ENCODE results near the gene SLC25A28.

Gene SLC25A28

DNA sequence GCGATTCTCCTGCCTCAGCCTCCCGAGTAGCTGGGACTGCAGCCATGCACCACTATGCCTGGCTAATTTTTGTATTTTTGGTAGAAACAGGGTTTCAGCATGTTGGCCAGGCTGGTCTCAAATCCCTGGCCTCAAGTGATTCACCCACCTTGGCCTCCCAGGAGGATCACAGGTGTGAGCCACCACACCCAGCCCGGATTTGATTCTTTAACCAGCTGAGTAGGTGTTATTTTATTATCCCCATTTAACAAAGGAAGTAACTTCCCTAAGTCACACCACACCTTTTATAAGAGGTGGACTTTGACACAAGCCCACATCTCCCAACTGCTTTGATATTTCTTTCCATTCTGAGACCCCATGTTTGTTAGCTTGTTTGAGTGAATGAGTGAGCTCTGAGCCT is 25.0 kb downstream of the SLC25A28 start:
- in situ Hi-C loops (cut with HindIII; ENCODE audit: low sequenced_read_pairs): no loop called here

DNA sequence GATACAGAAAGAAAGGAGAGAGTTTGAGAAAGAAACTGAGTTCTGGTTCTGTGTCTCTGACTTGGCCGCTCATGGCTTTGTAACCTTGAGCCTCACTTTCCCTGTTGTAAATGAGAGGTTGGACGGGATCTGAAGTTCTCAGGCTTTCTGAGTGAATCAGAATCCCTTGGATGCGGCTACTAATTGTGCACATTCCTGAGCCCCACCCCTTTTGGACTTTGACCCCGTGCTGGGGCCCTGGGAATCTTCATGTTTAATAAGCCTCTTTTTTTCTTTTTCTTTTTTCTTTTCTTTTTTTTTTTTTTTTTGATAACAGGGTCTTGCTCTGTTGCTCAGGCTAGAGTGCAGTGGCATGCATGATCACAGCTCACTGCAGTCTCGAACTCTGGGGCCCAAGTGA is 26.9 kb downstream of the SLC25A28 start:
- in situ Hi-C loops (cut with HindIII; ENCODE audit: low sequenced_read_pairs): no loop called here

DNA sequence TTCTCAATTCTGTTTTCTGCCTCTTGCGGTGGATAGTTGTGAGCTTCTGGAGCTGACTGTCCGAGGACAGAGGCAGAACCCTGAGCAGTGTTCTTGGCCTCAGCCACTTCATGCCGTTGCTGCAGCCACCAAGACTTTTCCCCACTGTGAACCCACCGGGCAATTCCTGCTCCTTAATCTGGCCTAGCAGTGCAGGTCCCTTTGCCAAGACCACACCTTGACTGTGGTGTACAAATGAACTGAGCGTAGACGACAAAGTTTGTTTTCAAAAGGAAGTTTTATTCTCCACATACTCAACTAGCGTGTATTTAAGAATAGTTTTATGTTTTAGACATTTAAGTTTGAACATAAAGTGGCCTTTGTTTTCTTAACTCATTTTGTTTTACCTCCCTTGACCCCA is 29.4 kb downstream of the SLC25A28 start:
- in situ Hi-C loops (cut with HindIII; ENCODE audit: low sequenced_read_pairs): no loop called here

DNA sequence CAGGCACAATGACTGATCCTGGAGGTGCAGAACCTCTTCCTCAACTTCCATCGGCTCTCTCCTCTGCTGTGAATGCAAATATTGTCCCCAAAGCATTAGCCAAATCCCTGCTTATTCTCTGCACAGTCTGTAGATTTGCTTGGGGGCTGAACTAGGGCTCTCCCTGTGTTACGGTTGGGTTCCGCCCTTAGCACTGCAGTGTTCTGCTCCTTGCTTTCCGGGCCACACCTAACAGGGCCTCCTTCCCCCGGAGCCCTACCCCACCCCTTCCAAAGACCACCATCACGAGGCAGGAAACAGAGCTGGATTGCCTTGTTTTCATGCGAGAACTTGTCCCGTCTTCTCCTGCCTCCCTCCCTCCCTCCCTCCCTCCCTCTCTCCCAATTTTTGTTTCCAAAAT is 36.6 kb downstream of the SLC25A28 start:
- in situ Hi-C loops (cut with HindIII; ENCODE audit: low sequenced_read_pairs): no loop called here

DNA sequence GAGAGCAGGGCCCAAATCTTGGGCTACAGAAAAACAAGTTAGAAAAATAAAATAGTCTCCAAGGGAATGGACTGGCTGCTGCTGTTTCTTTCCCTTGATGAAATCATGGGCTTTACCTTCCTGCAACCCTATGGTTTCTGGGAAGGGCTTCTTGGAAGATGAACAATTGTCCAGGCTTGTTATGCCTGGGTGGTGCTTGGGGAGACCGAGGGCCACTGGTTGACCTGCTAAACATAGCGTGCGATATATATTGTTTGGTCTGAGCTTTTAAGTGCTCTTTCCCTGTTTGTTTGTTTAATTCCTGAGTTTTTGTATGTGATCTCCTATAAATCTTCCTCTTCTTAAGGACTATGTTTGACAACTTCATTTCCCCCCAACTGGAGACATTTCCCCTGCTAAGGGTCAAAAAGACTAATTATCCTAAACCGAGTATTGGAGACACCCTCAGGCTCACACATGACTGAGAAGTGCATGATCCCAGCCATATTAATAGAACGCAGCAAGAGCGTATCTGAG is 37.9 kb downstream of the SLC25A28 start:
- in situ Hi-C loops (cut with HindIII; ENCODE audit: low sequenced_read_pairs): no loop called here

DNA sequence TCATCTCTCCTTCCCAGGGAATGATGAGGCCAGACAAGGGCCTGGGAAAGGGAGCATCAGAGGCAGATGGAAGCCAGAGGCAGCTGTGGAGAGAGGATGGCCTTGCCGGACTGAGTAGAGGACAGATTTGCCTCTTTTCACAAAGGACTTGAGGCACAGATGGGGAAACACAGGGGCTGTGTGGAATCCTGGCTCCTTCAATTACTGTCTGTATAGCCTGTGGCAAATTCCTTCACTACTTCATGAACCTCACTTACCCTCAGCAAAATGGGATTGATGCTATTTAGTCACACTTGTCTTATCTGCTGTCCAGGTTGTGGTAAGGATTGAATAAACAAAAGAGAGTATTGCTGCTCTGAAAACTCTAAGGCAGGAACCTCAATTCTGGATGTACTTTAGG is 40.3 kb downstream of the SLC25A28 start:
- in situ Hi-C loops (cut with HindIII; ENCODE audit: low sequenced_read_pairs): no loop called here

DNA sequence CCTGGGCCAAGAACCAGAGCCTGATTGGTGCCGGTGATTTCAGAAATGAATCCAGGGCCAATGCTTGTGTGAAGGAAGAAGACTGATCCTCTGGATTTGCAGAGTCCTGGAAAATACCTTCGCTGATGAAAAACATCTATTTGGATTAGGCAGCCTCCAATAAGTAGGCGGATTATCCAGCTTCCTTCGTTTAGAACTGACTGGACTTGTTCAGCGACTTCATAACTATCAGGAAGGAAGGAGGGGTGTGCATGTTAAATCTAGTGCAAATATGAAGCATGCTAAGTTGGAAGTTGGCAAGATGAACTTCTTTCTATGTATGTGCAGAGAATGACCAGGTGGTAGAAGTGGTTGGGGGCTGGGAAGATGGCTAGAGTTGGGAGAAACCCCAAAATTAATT is 46.4 kb downstream of the SLC25A28 start:
- in situ Hi-C loops (cut with HindIII; ENCODE audit: low sequenced_read_pairs): no loop called here

DNA sequence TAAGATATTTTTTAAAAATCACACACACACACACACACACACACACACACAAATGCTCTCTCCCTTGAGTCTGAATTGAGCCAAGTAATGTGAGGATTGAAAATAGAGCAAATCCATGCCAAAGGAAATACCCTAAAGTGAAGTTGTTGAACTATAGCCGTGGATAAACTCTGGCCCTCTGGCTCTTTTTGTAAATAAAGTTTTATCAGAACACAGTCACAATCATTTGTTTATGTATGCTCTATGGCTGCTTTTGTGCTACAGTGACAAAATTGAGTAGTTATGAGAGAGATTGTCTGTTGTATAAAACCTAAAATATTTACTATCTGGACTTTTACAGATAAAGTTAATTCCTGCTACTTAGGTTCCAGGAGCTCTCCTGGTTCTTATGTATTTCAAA is 48.4 kb downstream of the SLC25A28 start:
- in situ Hi-C loops (cut with HindIII; ENCODE audit: low sequenced_read_pairs): no loop called here

DNA sequence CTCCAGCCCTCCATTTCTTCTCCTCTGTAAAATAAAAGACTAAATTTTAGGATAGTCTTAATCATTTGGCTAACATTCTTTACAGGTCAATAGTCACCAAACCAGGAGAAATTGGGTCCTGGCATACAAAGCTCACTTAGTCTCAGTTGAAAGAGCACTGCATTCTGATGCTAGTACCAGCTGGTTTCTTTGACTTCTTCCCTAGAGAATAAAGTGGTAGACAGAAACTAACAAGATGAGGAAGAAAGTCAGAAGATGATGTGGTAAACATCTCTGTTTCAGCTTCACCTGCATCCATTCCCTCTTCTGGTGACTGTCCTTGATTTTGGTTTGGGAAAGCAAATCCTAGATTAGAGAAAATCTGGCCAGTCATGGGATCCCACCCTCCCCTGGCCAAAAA is 50.3 kb downstream of the SLC25A28 start:
- in situ Hi-C loops (cut with HindIII; ENCODE audit: low sequenced_read_pairs): no loop called here

DNA sequence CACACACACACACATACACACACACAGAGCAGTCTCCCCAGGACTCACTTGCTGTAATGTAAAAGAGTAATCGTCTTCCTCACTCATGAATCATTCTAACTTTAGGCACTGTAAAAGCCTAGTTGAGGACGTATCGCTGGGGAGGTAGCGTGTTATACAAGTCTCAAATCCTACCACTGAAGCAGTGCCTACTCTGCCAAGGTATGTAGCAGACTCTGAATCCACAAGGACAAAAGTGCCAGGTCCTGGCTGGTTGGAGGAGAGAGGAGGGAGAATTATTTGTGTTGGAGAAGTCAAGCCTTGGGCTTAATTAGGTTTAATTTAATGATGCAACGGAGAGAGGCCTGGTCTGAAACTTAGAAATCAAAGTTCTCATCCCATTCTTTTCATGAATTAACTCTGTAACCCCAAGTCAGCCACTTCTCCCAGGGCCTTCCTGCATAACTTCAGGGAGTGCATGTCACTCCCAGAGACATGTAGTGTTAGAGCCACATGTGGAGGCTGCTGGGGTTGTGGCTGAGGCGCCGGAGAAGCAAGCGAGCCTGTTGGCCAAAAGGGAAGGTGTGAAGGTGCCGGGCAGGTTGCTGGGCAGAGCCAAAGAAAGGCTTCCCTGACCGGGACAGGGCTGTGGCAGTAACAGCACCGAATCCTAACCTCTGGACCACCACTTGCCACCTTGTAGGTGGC is 50.8 kb downstream of the SLC25A28 start:
- in situ Hi-C loops (cut with HindIII; ENCODE audit: low sequenced_read_pairs): no loop called here

DNA sequence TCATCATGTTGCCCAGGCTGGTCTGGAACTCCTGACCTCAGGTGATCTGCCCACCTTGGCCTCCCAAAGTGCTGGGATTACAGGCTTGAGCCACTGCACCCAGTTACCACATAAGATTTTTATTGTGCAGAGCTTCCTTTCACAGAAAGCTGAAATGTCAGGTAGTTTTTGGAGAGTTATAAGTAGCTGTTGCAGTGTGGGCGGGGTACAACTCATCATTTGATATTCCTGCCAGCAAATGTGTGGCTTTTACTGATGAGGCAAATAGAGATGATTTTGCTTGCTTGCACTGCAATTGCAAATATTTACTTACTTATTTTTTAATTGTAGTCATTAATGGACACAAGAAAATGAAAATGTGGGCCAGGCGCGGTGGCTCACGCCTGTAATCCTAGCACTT is 55.1 kb downstream of the SLC25A28 start:
- in situ Hi-C loops (cut with HindIII; ENCODE audit: low sequenced_read_pairs): no loop called here

DNA sequence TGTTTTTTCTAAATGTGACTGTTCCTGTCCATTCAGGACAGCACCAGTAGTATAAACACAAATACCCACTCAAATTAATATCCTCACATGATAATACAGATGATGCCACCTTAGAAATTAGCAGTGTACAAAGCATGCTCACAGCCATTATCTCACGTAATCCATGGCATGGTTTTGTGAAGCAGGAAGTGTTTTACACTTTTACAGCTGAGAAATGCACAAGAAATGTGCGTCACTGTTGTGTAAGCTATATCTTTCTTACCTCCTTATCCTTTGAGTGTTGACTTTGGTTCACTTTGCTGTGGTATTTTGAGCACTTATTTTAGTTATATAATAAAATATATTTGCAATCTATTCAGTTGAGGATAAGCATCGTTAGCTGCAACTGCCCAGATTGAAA is 55.9 kb downstream of the SLC25A28 start:
- in situ Hi-C loops (cut with HindIII; ENCODE audit: low sequenced_read_pairs): no loop called here

DNA sequence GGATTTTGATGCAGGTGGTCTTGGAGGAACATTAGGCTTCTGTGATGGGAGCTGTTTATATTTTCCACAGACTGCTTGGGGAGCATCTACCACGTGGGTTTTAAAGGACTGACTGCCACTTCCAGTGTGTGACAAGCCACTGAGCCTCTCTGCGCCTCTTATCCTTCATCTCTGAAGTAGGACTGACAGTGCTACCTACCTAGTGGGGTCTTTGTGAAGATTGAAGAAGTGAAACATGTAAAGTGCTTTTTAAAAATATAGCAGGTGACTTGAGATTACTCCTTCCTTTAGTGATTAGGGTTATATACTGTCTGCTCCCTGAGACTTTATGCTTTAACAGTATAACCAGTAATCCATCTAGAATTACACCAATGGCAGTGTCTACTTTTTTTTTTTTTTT is 57.6 kb downstream of the SLC25A28 start:
- in situ Hi-C loops (cut with HindIII; ENCODE audit: low sequenced_read_pairs): no loop called here

All from endothelial cell of hepatic sinusoid (primary cell).